Upper lobe of left lung (tissue), 6 donors: ENCODE results near the gene SNX14. TPM values are rescaled to one million over a fixed set of nuclear protein-coding genes. Genes with fewer than 3 reads are reported as not detected.
"Not testable (repeated sequence)": the region's sequence is repeated elsewhere in the genome, so short reads cannot be mapped to it uniquely, and the experiment has no call there.

Source experiments
- ATAC-seq, 2 donors: fragments of 200-7000 bp; cut with Tn5 transposase; one replicate each; pipeline ENCODE4 v1.9.1; 2022; ENCODE audit warnings: mild to moderate bottlenecking in 2 of 2, moderate library complexity in 2 of 2; ENCODE audit not compliant: low FRiP score in 2 of 2
- DNase-seq, 2 donors: peaks; one replicate each; pipeline ENCODE4 v3.0.0-alpha.2; 2019 to 2020
- H3K27ac ChIP-seq, 4 donors: fragments of 200-600 bp; sonication (generic); one replicate each; pipeline ENCODE4 v1.5.1; 2016 to 2019
- H3K27me3 ChIP-seq, 4 donors: fragments of 200-600 bp; sonication (generic); one replicate each; pipeline ENCODE4 v1.5.1; 2017 to 2019
- H3K36me3 ChIP-seq, 4 donors: fragments of 200-600 bp; sonication (generic); one replicate each; pipeline ENCODE4 v1.5.1; 2016 to 2019
- H3K4me1 ChIP-seq, 4 donors: fragments of 200-600 bp; sonication (generic); one replicate each; pipeline ENCODE4 v1.5.1; 2018 to 2019
- H3K4me3 ChIP-seq, 4 donors: fragments of 200-600 bp; sonication (generic); one replicate each; pipeline ENCODE4 v1.5.1; 2017 to 2019; ENCODE audit warnings: mild to moderate bottlenecking in 2 of 4, moderate library complexity in 1 of 4
- H3K9me3 ChIP-seq, 4 donors: fragments of 200-600 bp; sonication (generic); one replicate each; pipeline ENCODE4 v1.5.1; 2018 to 2019
- CTCF ChIP-seq, 6 experiments: fragments of 450-650 bp in 4 of 6; fragments of 200-600 bp in 2 of 6; sonication (generic) in 2 of 6; IDR thresholded peaks; one replicate each; pipeline ENCODE4 v1.5.1; 2016 to 2019; ENCODE audit warnings: antibody characterized with exemption in 6 of 6
- EP300 ChIP-seq, 4 donors: sonication (generic); formaldehyde crosslinking; IDR thresholded peaks; one replicate each; pipeline ENCODE4 v1.5.1; 2017; ENCODE audit warnings: antibody characterized with exemption in 4 of 4, control low read depth in 2 of 4
- POLR2A ChIP-seq, 4 donors: fragments of 450-650 bp; IDR thresholded peaks; one replicate each; pipeline ENCODE4 v1.5.1; 2016 to 2017; ENCODE audit warnings: antibody characterized with exemption in 4 of 4, mild to moderate bottlenecking in 2 of 4
- POLR2AphosphoS5 ChIP-seq, 2 donors: sonication (generic); formaldehyde crosslinking; IDR thresholded peaks; one replicate each; pipeline ENCODE4 v1.5.1; 2017; ENCODE audit warnings: antibody characterized with exemption in 2 of 2
- WGBS, 2 donors: methylation state at CpG; one replicate each; pipeline ENCODE4 v1.1.5; 2017 to 2018; 5-methylcytosine and 5-hydroxymethylcytosine counted together
- total RNA-seq, 6 donors: library from RNA; depleted of rRNA in 4 of 6; stranded (reverse); fragments of >200 nt in 4 of 6; gene quantifications; one replicate each; pipeline versions ENCODE4 v1.1.0 to v1.2.1, GENCODE V29; 2016 to 2021
- donor health status: DM: no; HTN: no; CAD: no; lungs with moderate emphysema.
- donor health status: DM: no; HTN: yes; CAD: no; lungs with severe emphysema.

Gene SNX14
- total RNA-seq, 6 donors from 2014 or later = 43.7 to 170 (median 88.6) TPM

- Histone ChIP-seq H3K36me3 (peaks cover 0 to 7% (median 2%) of the 10 kb centered on the region in 4 donors), H3K9me3 (no peaks in the 10 kb centered on the region), H3K27me3 (no peaks in the 10 kb centered on the region), H3K4me1 (peaks cover 15 to 23% (median 20%) of the 10 kb centered on the region in 4 donors), H3K4me3 (peak overlapping the region in 1 of 4 donors; percentile 69), H3K27ac (no peak overlapping the region)
- DNase-seq (no peak), ATAC-seq (no peak)
- 81 to 90% methylated on average over 1 of the region's 1 CpG for WGBS, 2 donors
- no peak for TF ChIP-seq CTCF (IDR thresholded peaks at IDR 0.05)
These were observed 2.5 kb downstream of the SNX14 start for GRCh38 chr6:85591207-85591606.

GRCh38 chr6:85585741-85586140, 7.9 kb downstream of the SNX14 start:
- Histone ChIP-seq H3K4me3 (no peak overlapping the region), H3K9me3 (peaks cover 0 to 12% (median 8%) of the 10 kb centered on the region in 4 donors), H3K27me3 (no peaks in the 10 kb centered on the region), H3K36me3 (peaks cover 0 to 7% (median 2%) of the 10 kb centered on the region in 4 donors), H3K27ac (no peak overlapping the region), H3K4me1 (peaks cover 0 to 10% (median 1%) of the 10 kb centered on the region in 4 donors)
- TF ChIP-seq CTCF (IDR thresholded peaks at IDR 0.05) (no peak), POLR2A (IDR thresholded peaks at IDR 0.05) (no peak), POLR2AphosphoS5 (IDR thresholded peaks at IDR 0.05) (no peak), EP300 (IDR thresholded peaks at IDR 0.05) (no peak)
- WGBS, 2 donors = 79 to 89% methylated on average over 3 of the region's 3 CpGs
- no peak for ATAC-seq
- no peak for DNase-seq

- ATAC-seq, H3K4me3 ChIP-seq, DNase-seq, H3K36me3 ChIP-seq, H3K27me3 ChIP-seq, H3K27ac ChIP-seq: not testable (repeated sequence)
- Histone ChIP-seq H3K9me3 (peaks cover 0 to 12% (median 8%) of the 10 kb centered on the region in 4 donors), H3K4me1 (peaks cover 9 to 21% (median 17%) of the 10 kb centered on the region in 4 donors)
- 94% methylated on average over 4 of the region's 4 CpGs for WGBS, 2 donors
These were observed 10.8 kb downstream of the SNX14 start for GRCh38 chr6:85582832-85583231.

- Histone ChIP-seq H3K4me1 (peaks cover 14 to 24% (median 19%) of the 10 kb centered on the region in 4 donors), H3K36me3 (no peaks in the 10 kb centered on the region), H3K27ac (no peak overlapping the region), H3K4me3 (no peak overlapping the region), H3K9me3 (peaks cover 0 to 12% (median 8%) of the 10 kb centered on the region in 4 donors), H3K27me3 (no peaks in the 10 kb centered on the region)
- DNase-seq = no peak
- TF ChIP-seq POLR2A (IDR thresholded peaks at IDR 0.05) (no peak), EP300 (IDR thresholded peaks at IDR 0.05) (no peak), CTCF (IDR thresholded peaks at IDR 0.05) (no peak), POLR2AphosphoS5 (IDR thresholded peaks at IDR 0.05) (no peak)
- ATAC-seq = no peak
These were observed 12.1 kb downstream of the SNX14 start for GRCh38 chr6:85581572-85581971.

- WGBS, 2 donors = 88% methylated on average over 1 of the region's 1 CpG; no CpG with 5 or more reads in 1 of the 2 donors
- Histone ChIP-seq H3K27me3 (no peaks in the 10 kb centered on the region), H3K36me3 (no peaks in the 10 kb centered on the region), H3K4me3 (no peak overlapping the region), H3K9me3 (peaks cover 0 to 12% (median 8%) of the 10 kb centered on the region in 4 donors), H3K4me1 (peaks cover 14 to 27% (median 22%) of the 10 kb centered on the region in 4 donors), H3K27ac (no peak overlapping the region)
- TF ChIP-seq POLR2A (IDR thresholded peaks at IDR 0.05) (no peak), CTCF (IDR thresholded peaks at IDR 0.05) (no peak), EP300 (IDR thresholded peaks at IDR 0.05) (no peak), POLR2AphosphoS5 (IDR thresholded peaks at IDR 0.05) (no peak)
- no peak for DNase-seq
- no peak for ATAC-seq
These were observed 12.8 kb downstream of the SNX14 start for GRCh38 chr6:85580878-85581267.
